HepG2 (cell line): ENCODE results near the gene INTS7. TPM values are rescaled to one million over a fixed set of nuclear protein-coding genes. Genes with fewer than 3 reads are reported as not detected.
A peak's percentile ranks its signal among the peaks of the same experiment; 100 is the strongest.

Experiments
- ATAC-seq: fragments of 200-7000 bp; cut with Tn5 transposase; 3 replicates; pipeline ENCODE4 v1.9.1; 2020; ENCODE audit warnings: mild to moderate bottlenecking, moderate library complexity
- BruUV-seq: library from RNA; stranded (reverse); fragments of 400-500 nt; replicated peaks from 2 replicates; lab custom pipeline; 2021; lab: Mats Ljungman, UMichigan
- CTCF ChIA-PET: fragments of 300-600 bp; formaldehyde crosslinking; extraction: SDS; loops from one replicate; lab custom pipeline; 2021; ENCODE audit warnings: low total read pairs, inconsistent platforms, low intra/inter-chr PET ratio; lab: Yijun Ruan, JAX
- POLR2A ChIA-PET: fragments of 350-600 bp; sonication (Branson Sonifier 250); formaldehyde crosslinking; loops from one replicate; lab custom pipeline; 2020; ENCODE audit warnings: antibody characterized with exemption, inconsistent platforms; lab: Yijun Ruan, JAX
- DNase-seq: peaks from one replicate; pipeline ENCODE4 v3.0.0-alpha.2; 2015; ENCODE audit warnings: low spot score
- FAIRE-seq: peaks from 3 replicates; lab custom pipeline; 2011; peaks lifted over from hg19 to GRCh38; lab: Jason Lieb, UNC
- H2AFZ ChIP-seq: one replicate; pipeline ENCODE4 v1.6.1; 2011; ENCODE audit warnings: low read length, inconsistent platforms
- H3K27ac ChIP-seq: fragments of 300-600 bp; 3 replicates; pipeline ENCODE4 v1.8.0; 2011; ENCODE audit warnings: mixed run types, mild to moderate bottlenecking, mixed read lengths, low read length, inconsistent platforms; ENCODE audit not compliant: insufficient read depth; ENCODE audit errors: extremely low read length
- H3K27me3 ChIP-seq, 2 experiments: fragments of 200-600 bp in 1 of 2; 2 replicates in 1 of 2; 3 replicates in 1 of 2; pipeline versions ENCODE4 v1.6.0 to v1.8.0; 2011; ENCODE audit warnings: low read length in 2 of 2, mild to moderate bottlenecking in 2 of 2, moderate library complexity in 2 of 2, inconsistent platforms in 1 of 2; ENCODE audit not compliant: insufficient read depth in 2 of 2, control insufficient read depth in 1 of 2
- H3K36me3 ChIP-seq, 2 experiments: fragments of 200-600 bp in 1 of 2; replicated peaks in 1 of 2; 2 replicates in 1 of 2; 3 replicates in 1 of 2; pipeline versions ENCODE4 v1.5.1 to v1.8.0; 2011; ENCODE audit warnings: low read length in 2 of 2, inconsistent platforms in 1 of 2; ENCODE audit not compliant: insufficient read depth in 2 of 2, control insufficient read depth in 1 of 2
- H3K4me1 ChIP-seq: 2 replicates; pipeline ENCODE4 v1.5.1; 2012; ENCODE audit warnings: low read length, inconsistent platforms; ENCODE audit not compliant: insufficient read depth
- H3K4me2 ChIP-seq: 2 replicates; pipeline ENCODE4 v1.6.0; 2011; ENCODE audit warnings: low read depth, low read length, inconsistent platforms
- H3K4me3 ChIP-seq, 3 experiments: fragments of 200-600 bp in 1 of 3; sonication (generic), shearing (Covaris generic) in 1 of 3; replicated peaks in 1 of 3; 2 replicates each; pipeline ENCODE4 v1.5.1; 2011 to 2016; ENCODE audit warnings: low read length in 3 of 3, inconsistent platforms in 2 of 3, low read depth in 2 of 3, mild to moderate bottlenecking in 2 of 3, control low read depth in 1 of 3, mixed read lengths in 1 of 3; ENCODE audit not compliant: insufficient read depth in 1 of 3
- H3K79me2 ChIP-seq: one replicate; pipeline ENCODE4 v1.6.1; 2011; ENCODE audit warnings: low read length, inconsistent platforms; ENCODE audit not compliant: insufficient read depth
- H3K9ac ChIP-seq: 2 replicates; pipeline ENCODE4 v1.6.0; 2011; ENCODE audit warnings: mild to moderate bottlenecking, low read depth, low read length, inconsistent platforms; ENCODE audit not compliant: insufficient read depth
- H3K9me3 ChIP-seq: 2 replicates; pipeline ENCODE4 v1.5.1; 2012; ENCODE audit warnings: mild to moderate bottlenecking, low read length
- H4K20me1 ChIP-seq: 2 replicates; pipeline ENCODE4 v1.6.0; 2011; ENCODE audit warnings: inconsistent platforms, mild to moderate bottlenecking, low read length, moderate library complexity; ENCODE audit not compliant: insufficient read depth
- DRAP1 ChIP-seq: IDR thresholded peaks from 2 replicates; pipeline ENCODE4 v1.6.1; 2016; ENCODE audit warnings: missing genetic modification reagents, missing compliant biosample characterization
- DZIP1 ChIP-seq: sonication (generic); formaldehyde crosslinking; IDR thresholded peaks from 2 replicates; pipeline ENCODE4 v1.5.0; 2020; ENCODE audit warnings: mild to moderate bottlenecking, missing genetic modification reagents
- E2F2 ChIP-seq: sonication (generic); formaldehyde crosslinking; IDR thresholded peaks from 2 replicates; pipeline ENCODE4 v1.4.0; 2020; ENCODE audit warnings: missing genetic modification reagents, borderline replicate concordance
- ELF4 ChIP-seq: sonication (generic); formaldehyde crosslinking; IDR thresholded peaks from 2 replicates; pipeline ENCODE4 v1.5.0; 2020; ENCODE audit warnings: missing genetic modification reagents, mild to moderate bottlenecking, moderate library complexity, borderline replicate concordance
- ESRRA ChIP-seq: sonication (generic); formaldehyde crosslinking; IDR thresholded peaks from 2 replicates; pipeline ENCODE4 v1.5.1; 2020; ENCODE audit warnings: mild to moderate bottlenecking, low read depth, missing genetic modification reagents
- FOXJ3 ChIP-seq: sonication (generic); formaldehyde crosslinking; IDR thresholded peaks from 2 replicates; pipeline ENCODE4 v1.4.0; 2020; ENCODE audit warnings: missing genetic modification reagents, mild to moderate bottlenecking, borderline replicate concordance
- GPBP1L1 ChIP-seq: sonication (generic); formaldehyde crosslinking; IDR thresholded peaks from 2 replicates; pipeline ENCODE4 v1.5.0; 2020; ENCODE audit warnings: mild to moderate bottlenecking, missing genetic modification reagents
- LRRFIP1 ChIP-seq: sonication (generic); formaldehyde crosslinking; conservative IDR thresholded peaks from 2 replicates; pipeline ENCODE4 v1.4.0; 2020; ENCODE audit warnings: missing genetic modification reagents
- MXD3 ChIP-seq: IDR thresholded peaks from 2 replicates; pipeline ENCODE4 v1.6.1; 2016; ENCODE audit warnings: mild to moderate bottlenecking, missing biosample characterization, missing genetic modification reagents
- SRSF4 ChIP-seq: fragments of 200-400 bp; formaldehyde crosslinking; IDR thresholded peaks from one replicate; pipeline ENCODE4 v1.6.1; 2018; ENCODE audit warnings: mild to moderate bottlenecking, low read depth, low read length, moderate library complexity; ENCODE audit not compliant: poor library complexity, severe bottlenecking
- TAF1 ChIP-seq: sonication (generic); formaldehyde crosslinking; IDR thresholded peaks from 2 replicates; pipeline ENCODE4 v1.4.0; 2020; ENCODE audit warnings: missing genetic modification reagents
- ZBTB7A ChIP-seq: sonication (generic); formaldehyde crosslinking; IDR thresholded peaks from 2 replicates; pipeline ENCODE4 v1.8.0; 2022; ENCODE audit warnings: mild to moderate bottlenecking, missing genetic modification reagents
- ZNF792 ChIP-seq: IDR thresholded peaks from 2 replicates; pipeline ENCODE4 v1.6.1; 2016
- WGBS: methylation state at CpG from one replicate; pipeline ENCODE4 v1.1.6; 2017; ENCODE audit warnings: low lambda C conversion rate; 5-methylcytosine and 5-hydroxymethylcytosine counted together
- in situ Hi-C: cut with HindIII; loops from 2 replicates; pipeline ENCODE4 v1.10.0; 2017; ENCODE audit warnings: low pct_unique_long_range_greater_than_20kb; ENCODE audit not compliant: extremely low pct_ligation_motif_present
- intact Hi-C: fragments of 100-400 bp; cut with micrococcal nuclease; formaldehyde crosslinking; loops from one replicate; pipeline ENCODE4 v1.10.0; 2022; ENCODE audit not compliant: unreplicated experiment
- polyA plus RNA-seq, 8 experiments: library from polyadenylated mRNA; depleted of rRNA in 3 of 8; stranded (reverse) in 7 of 8; unstranded in 1 of 8; fragments of >200 nt; fragmentation: Illumina TruSeq in 4 of 8; extraction: Trizol in 4 of 8; gene quantifications; 2 replicates each; pipeline versions ENCODE4 v1.2.1 to v1.2.3, GENCODE V29; 2011 to 2016; ENCODE audit warnings: low read depth in 4 of 8, missing spikeins in 1 of 8, mixed read lengths in 1 of 8; ENCODE audit not compliant: insufficient read depth in 1 of 8
- total RNA-seq, 5 experiments: library from RNA; depleted of rRNA; stranded (reverse); fragments of >200 nt; fragmentation: Illumina TruSeq; extraction: Trizol; gene quantifications; 2 replicates each; pipeline ENCODE4 v1.2.3, GENCODE V29; 2016; ENCODE audit warnings: low read depth in 1 of 5

The INTS7 gene
- total and polyA plus RNA-seq, 2 of the 13 experiments (the other 11 are each of a cell fraction or from before 2014, with no cell fraction given): 18.3 to 22.4 TPM

- WGBS: 15% methylated on average over 1 of the region's 1 CpG
- no TSS peak for BruUV-seq
- Histone ChIP-seq H3K9ac (no peak overlapping the region), H3K27me3 (no peaks in the 10 kb centered on the region), H3K9me3 (no peaks in the 10 kb centered on the region), H3K4me2 (peak overlapping the region; percentile 78), H3K79me2 (no peaks in the 10 kb centered on the region), H3K4me3 (peak overlapping the region in 2 of 3 experiments; percentile 41 to 61; a peak in 1 of 6 replicates), H2AFZ (no peak overlapping the region), H3K4me1 (peaks cover 34% of the 10 kb centered on the region), H3K27ac (no peak overlapping the region), H3K36me3 (no peaks in the 10 kb centered on the region), H4K20me1 (no peaks in the 10 kb centered on the region)
- FAIRE-seq (no peak), DNase-seq (peak; percentile 18), ATAC-seq (peak; percentile 18)
- in situ Hi-C loops (no loop called here), intact Hi-C loops (loop anchor here (5.0 kb wide), 2 partner anchors 41 to 246 kb away; no protein-coding TSS in a partner anchor)
- POLR2A ChIA-PET: interaction anchor here (0.7 to 2.3 kb wide), 5 partner anchors 8 to 99 kb away, joined by 3 to 13 read pairs (median 5); no protein-coding TSS in a partner anchor
- CTCF ChIA-PET: no interaction called here
- TF ChIP-seq LRRFIP1 (no peak), ESRRA (CRISPR knock-in tag) (no peak), DRAP1 (no peak), SRSF4 (no peak), E2F2 (CRISPR knock-in tag) (no peak), GPBP1L1 (CRISPR knock-in tag) (no peak), ZNF792 (CRISPR knock-in tag) (no peak), FOXJ3 (CRISPR knock-in tag) (no peak), MXD3 (CRISPR knock-in tag) (no peak), DZIP1 (CRISPR knock-in tag) (no peak), TAF1 (no peak), ELF4 (no peak), ZBTB7A (no peak)
Observed at GRCh38 chr1:211928290-211928801, 107.0 kb downstream of the INTS7 start.
